ENCODE measurements around the gene CAMK2D.

DNA sequence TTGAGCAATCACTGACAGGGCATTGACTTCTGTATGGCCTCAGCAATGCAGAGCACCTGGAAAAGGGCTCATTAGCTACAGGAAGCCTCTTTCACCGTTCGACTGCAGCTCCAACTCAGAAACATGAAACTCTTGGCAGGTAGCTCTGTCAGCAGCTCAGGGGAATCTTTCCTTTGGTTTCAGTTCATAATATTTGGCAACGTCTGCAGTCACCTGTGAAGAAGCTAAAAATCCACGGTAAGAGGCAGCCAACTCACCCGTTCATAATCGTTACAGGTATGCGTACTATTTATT is 354.9 kb downstream of the CAMK2D start:
- TF ChIP-seq, protein P1, sequence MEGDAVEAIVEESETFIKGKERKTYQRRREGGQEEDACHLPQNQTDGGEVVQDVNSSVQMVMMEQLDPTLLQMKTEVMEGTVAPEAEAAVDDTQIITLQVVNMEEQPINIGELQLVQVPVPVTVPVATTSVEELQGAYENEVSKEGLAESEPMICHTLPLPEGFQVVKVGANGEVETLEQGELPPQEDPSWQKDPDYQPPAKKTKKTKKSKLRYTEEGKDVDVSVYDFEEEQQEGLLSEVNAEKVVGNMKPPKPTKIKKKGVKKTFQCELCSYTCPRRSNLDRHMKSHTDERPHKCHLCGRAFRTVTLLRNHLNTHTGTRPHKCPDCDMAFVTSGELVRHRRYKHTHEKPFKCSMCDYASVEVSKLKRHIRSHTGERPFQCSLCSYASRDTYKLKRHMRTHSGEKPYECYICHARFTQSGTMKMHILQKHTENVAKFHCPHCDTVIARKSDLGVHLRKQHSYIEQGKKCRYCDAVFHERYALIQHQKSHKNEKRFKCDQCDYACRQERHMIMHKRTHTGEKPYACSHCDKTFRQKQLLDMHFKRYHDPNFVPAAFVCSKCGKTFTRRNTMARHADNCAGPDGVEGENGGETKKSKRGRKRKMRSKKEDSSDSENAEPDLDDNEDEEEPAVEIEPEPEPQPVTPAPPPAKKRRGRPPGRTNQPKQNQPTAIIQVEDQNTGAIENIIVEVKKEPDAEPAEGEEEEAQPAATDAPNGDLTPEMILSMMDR (conservative IDR thresholded peaks at IDR 0.05 in 1 of 2, IDR thresholded peaks at IDR 0.05 in 1 of 2; ENCODE audit: low read depth in 1 of 2, low read length in 2 of 2): no peak
- TF ChIP-seq EZH2 (IDR thresholded peaks at IDR 0.05; ENCODE audit: low read length, missing control alignments): no peak

All from fibroblast of lung (primary cell).